ENCODE data around the gene C17orf67. TPM values are rescaled to one million over a fixed set of nuclear protein-coding genes. Genes with fewer than 3 reads are reported as not detected.

The C17orf67 gene
- total RNA-seq, 1 experiment from 2014 or later, result 1.0 TPM

- Mint-ChIP-seq H3K27me3 (ENCODE audit: low read depth) (peaks cover 5% of the 10 kb centered on the region), H3K36me3 (ENCODE audit: insufficient read depth in 1 of 3, low read depth in 3 of 3) (no peaks in the 10 kb centered on the region), H3K27ac (no peak overlapping the region), H3K4me3 (no peak overlapping the region), H3K4me1 (0 out of 4 replicates have a peak, but pooled peaks cover 0 to 2% of the 10 kb centered on the region in 2 experiments), H3K9me3 (no peaks in the 10 kb centered on the region)
- H3T11ph ChIP-seq (ENCODE audit: low read length), result no peak overlapping the region
- H3K23me2 ChIP-seq (ENCODE audit: insufficient read length, low read depth, low read length, poor library complexity, severe bottlenecking), result no peaks in the 10 kb centered on the region
- H2BK12ac ChIP-seq (ENCODE audit: insufficient read length, low read depth, low read length), result no peak overlapping the region
- no peak overlapping the region for H3K9ac ChIP-seq (ENCODE audit: extremely low read depth, insufficient read length, low read length)
- H4K20me1 ChIP-seq (ENCODE audit: control insufficient read depth, insufficient read depth, insufficient read length), result no peaks in the 10 kb centered on the region
- no peak overlapping the region for H2BK20ac ChIP-seq (ENCODE audit: low read depth, low read length, poor library complexity, severe bottlenecking)
- no peak overlapping the region for H2BK120ac ChIP-seq (ENCODE audit: low read depth, low read length, poor library complexity, severe bottlenecking)
- no peaks in the 10 kb centered on the region; the same call in 1 of the 2 replicates for H3K27me3 ChIP-seq (ENCODE audit: insufficient read depth, low read length)
- no peak overlapping the region for H3K56ac ChIP-seq (ENCODE audit: insufficient read length, low read depth, low read length)
- no peak for TF ChIP-seq CTCF (conservative IDR thresholded peaks at IDR 0.05)
- H2AK5ac ChIP-seq (ENCODE audit: insufficient read length, low read length), result no peak overlapping the region
- H2BK5ac ChIP-seq (ENCODE audit: insufficient read length, low read length), result no peak overlapping the region
- no peak overlapping the region for H4K8ac ChIP-seq (replicated peaks; ENCODE audit: insufficient read length, low read depth, low read length)
- no peak overlapping the region for H4K5ac ChIP-seq (ENCODE audit: insufficient read length, low read depth, low read length)
- no peak overlapping the region for H4K91ac ChIP-seq (ENCODE audit: insufficient read length, low read depth, low read length)
- H3K4me2 ChIP-seq (ENCODE audit: insufficient read depth, insufficient read length, low read length), result no peak overlapping the region
- H3K23ac ChIP-seq (ENCODE audit: insufficient read length, low read depth, low read length), result no peak overlapping the region
- H3K14ac ChIP-seq (ENCODE audit: insufficient read depth, low read length), result no peak overlapping the region
- H3K79me2 ChIP-seq (ENCODE audit: insufficient read depth, low read length), result no peaks in the 10 kb centered on the region
- H3K4me1 ChIP-seq (ENCODE audit: insufficient read depth, low read length), result no peaks in the 10 kb centered on the region
- no peak for DNase-seq
- no peaks in the 10 kb centered on the region for H3K79me1 ChIP-seq (ENCODE audit: insufficient read depth, low read depth, low read length, poor library complexity, severe bottlenecking)
- H2BK15ac ChIP-seq (ENCODE audit: low read depth, low read length), result no peak overlapping the region
- no peak overlapping the region for H3K18ac ChIP-seq (ENCODE audit: insufficient read length, low read depth, low read length)
- H3K27ac ChIP-seq (ENCODE audit: insufficient read length, low read depth, low read length), result no peak overlapping the region
- H3K9me3 ChIP-seq (ENCODE audit: control insufficient read depth, low read depth, low read length), result no peaks in the 10 kb centered on the region
- no peak overlapping the region for H2AFZ ChIP-seq (ENCODE audit: low read length)
- H3K4ac ChIP-seq (ENCODE audit: low read depth, low read length), result no peak overlapping the region
These were observed 63.3 kb downstream of the C17orf67 start for GRCh38 chr17:56770427-56770826.

Data from H9 (cell line).